Peyer's patch (tissue), 4 donors: Measurements from ENCODE around the gene ELMOD3.
"Not testable (repeated sequence)": the region's sequence is repeated elsewhere in the genome, so short reads cannot be mapped to it uniquely, and the experiment has no call there.

Experiments
- POLR2A ChIP-seq, 2 donors: fragments of 450-650 bp; IDR thresholded peaks; one replicate each; pipeline ENCODE4 v1.5.1; 2017; ENCODE audit warnings: antibody characterized with exemption in 2 of 2, mild to moderate bottlenecking in 2 of 2, moderate library complexity in 2 of 2
- TF ChIP-seq, protein P1 (sequence below), 6 experiments: fragments of 450-650 bp in 4 of 6; fragments of 200-600 bp in 2 of 6; sonication (generic) in 1 of 6; IDR thresholded peaks; one replicate each; pipeline ENCODE4 v1.5.1; 2017 to 2019; ENCODE audit warnings: antibody characterized with exemption in 6 of 6, mild to moderate bottlenecking in 3 of 6, moderate library complexity in 1 of 6

DNA sequence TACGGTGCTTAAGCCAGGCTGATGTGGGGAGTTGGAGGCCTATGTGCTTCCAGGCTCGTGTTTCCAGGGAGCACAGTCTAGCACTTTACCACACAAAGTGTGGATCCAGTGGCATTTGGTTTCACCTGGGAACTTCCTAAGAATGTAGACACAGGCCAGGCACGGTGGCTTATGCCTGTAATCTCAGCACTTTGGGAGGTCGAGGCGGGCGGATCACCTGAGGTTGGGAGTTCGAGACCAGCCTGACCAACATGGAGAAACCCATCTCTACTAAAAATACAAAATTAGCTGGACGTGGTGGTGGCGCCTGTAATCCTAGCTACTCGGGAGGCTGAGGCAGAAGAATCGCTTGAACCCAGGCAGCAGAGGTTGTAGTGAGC lies 30.6 kb upstream of the ELMOD3 start:
- TF ChIP-seq, protein P1, sequence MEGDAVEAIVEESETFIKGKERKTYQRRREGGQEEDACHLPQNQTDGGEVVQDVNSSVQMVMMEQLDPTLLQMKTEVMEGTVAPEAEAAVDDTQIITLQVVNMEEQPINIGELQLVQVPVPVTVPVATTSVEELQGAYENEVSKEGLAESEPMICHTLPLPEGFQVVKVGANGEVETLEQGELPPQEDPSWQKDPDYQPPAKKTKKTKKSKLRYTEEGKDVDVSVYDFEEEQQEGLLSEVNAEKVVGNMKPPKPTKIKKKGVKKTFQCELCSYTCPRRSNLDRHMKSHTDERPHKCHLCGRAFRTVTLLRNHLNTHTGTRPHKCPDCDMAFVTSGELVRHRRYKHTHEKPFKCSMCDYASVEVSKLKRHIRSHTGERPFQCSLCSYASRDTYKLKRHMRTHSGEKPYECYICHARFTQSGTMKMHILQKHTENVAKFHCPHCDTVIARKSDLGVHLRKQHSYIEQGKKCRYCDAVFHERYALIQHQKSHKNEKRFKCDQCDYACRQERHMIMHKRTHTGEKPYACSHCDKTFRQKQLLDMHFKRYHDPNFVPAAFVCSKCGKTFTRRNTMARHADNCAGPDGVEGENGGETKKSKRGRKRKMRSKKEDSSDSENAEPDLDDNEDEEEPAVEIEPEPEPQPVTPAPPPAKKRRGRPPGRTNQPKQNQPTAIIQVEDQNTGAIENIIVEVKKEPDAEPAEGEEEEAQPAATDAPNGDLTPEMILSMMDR (IDR thresholded peaks at IDR 0.05): not testable (repeated sequence)
- TF ChIP-seq POLR2A (IDR thresholded peaks at IDR 0.05): not testable (repeated sequence)
